CD8-positive, alpha-beta memory T cell (primary cell): ENCODE measurements around the gene RALGAPA2. TPM values are rescaled to one million over a fixed set of nuclear protein-coding genes. Genes with fewer than 3 reads are reported as not detected.

Experiments
- CTCF ChIA-PET: fragments of 350-600 bp; sonication (Branson Sonifier 250); formaldehyde crosslinking; loops from one replicate; lab custom pipeline; 2021; ENCODE audit warnings: antibody characterized with exemption; lab: Charles Lee
- POLR2A ChIA-PET: fragments of 350-600 bp; sonication (Branson Sonifier 250); formaldehyde crosslinking; loops from one replicate; lab custom pipeline; 2021; ENCODE audit warnings: antibody characterized with exemption; lab: Charles Lee
- DNase-seq, 5 donors: peaks; one replicate each; pipeline versions ENCODE4 v3.0.0 to v3.0.0-alpha.2; 2020 to 2022; ENCODE audit warnings: mixed read lengths in 1 of 5
- H3K27ac ChIP-seq: one replicate; pipeline ENCODE4 v1.7.0; 2013; ENCODE audit warnings: low read depth, mild to moderate bottlenecking, low read length, moderate library complexity
- H3K27me3 ChIP-seq: 2 replicates; pipeline ENCODE4 v1.7.0; 2013; ENCODE audit warnings: low read length, mild to moderate bottlenecking; ENCODE audit not compliant: insufficient read depth, poor library complexity, severe bottlenecking
- H3K36me3 ChIP-seq: 2 replicates; pipeline ENCODE4 v1.7.0; 2013; ENCODE audit warnings: mild to moderate bottlenecking, low read length, moderate library complexity; ENCODE audit not compliant: insufficient read depth
- H3K4me1 ChIP-seq: 2 replicates; pipeline ENCODE4 v1.7.0; 2013; ENCODE audit warnings: mild to moderate bottlenecking, low read length, moderate library complexity; ENCODE audit not compliant: insufficient read depth
- H3K4me3 ChIP-seq: 2 replicates; pipeline ENCODE4 v1.7.0; 2013; ENCODE audit warnings: mild to moderate bottlenecking, low read length
- H3K9me3 ChIP-seq: 2 replicates; pipeline ENCODE4 v1.7.0; 2013; ENCODE audit warnings: mild to moderate bottlenecking, low read length
- H3K27ac Mint-ChIP-seq, 8 donors: one replicate each; pipeline ENCODE4 v1.8.0; 2020 to 2021; ENCODE audit warnings: mixed read lengths in 8 of 8, mild to moderate bottlenecking in 6 of 8, inconsistent platforms in 3 of 8, moderate library complexity in 3 of 8
- H3K27me3 Mint-ChIP-seq, 2 donors: one replicate each; pipeline ENCODE4 v1.8.0; 2020 to 2021; ENCODE audit warnings: mixed read lengths in 2 of 2, mild to moderate bottlenecking in 1 of 2, moderate library complexity in 1 of 2
- H3K36me3 Mint-ChIP-seq, 3 donors: one replicate each; pipeline ENCODE4 v1.8.0; 2020 to 2021; ENCODE audit warnings: mixed read lengths in 3 of 3, inconsistent platforms in 1 of 3, mild to moderate bottlenecking in 1 of 3
- H3K4me1 Mint-ChIP-seq, 3 donors: one replicate each; pipeline ENCODE4 v1.8.0; 2020 to 2021; ENCODE audit warnings: mixed read lengths in 3 of 3, inconsistent platforms in 1 of 3, mild to moderate bottlenecking in 1 of 3
- H3K4me3 Mint-ChIP-seq, 7 donors: one replicate each; pipeline ENCODE4 v1.8.0; 2020 to 2021; ENCODE audit warnings: mixed read lengths in 7 of 7, mild to moderate bottlenecking in 6 of 7, moderate library complexity in 4 of 7, inconsistent platforms in 2 of 7
- H3K9me3 Mint-ChIP-seq, 5 donors: one replicate each; pipeline ENCODE4 v1.8.0; 2020 to 2022; ENCODE audit warnings: mixed read lengths in 5 of 5, mild to moderate bottlenecking in 3 of 5, moderate library complexity in 2 of 5, inconsistent platforms in 1 of 5
- polyA plus RNA-seq: library from polyadenylated mRNA; unstranded; fragments of 300-500 nt; fragmentation: Illumina TruSeq; gene quantifications from one replicate; pipeline ENCODE4 v1.2.3, GENCODE V29; 2021
- total RNA-seq, 2 experiments: library from RNA; stranded (reverse); gene quantifications; one replicate each; pipeline ENCODE4 v1.2.3, GENCODE V29; 2021

The RALGAPA2 gene
- total and polyA plus RNA-seq, 3 experiments from 2014 or later = 7.4 to 14.5 (median 13.4) TPM

DNA sequence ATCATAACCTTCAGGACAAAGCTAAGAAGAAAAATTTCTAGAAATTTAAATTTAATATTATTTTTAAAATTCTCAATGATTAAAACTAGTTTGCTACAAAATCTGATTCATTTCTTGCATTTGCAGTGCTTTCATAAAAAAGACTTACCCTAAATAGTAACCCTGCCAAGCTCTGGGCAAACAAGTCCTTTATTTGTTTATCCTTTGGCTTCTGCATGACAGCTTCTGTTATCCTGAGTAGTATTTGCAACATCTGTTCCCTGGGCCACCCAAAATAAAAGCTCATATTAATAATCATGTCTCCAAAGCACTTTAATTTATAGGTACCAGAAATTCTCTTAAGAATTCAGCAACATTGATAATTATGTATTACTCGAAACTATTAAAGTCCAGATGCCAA is 101.3 kb downstream of the RALGAPA2 start:
- no peak overlapping the region for H3K27ac ChIP-seq
- Mint-ChIP-seq H3K4me1 (peaks cover under 1 to 10% (median 8%) of the 10 kb centered on the region in 3 donors), H3K27ac (no peak overlapping the region), H3K36me3 (peaks cover 0 to 59% (median 36%) of the 10 kb centered on the region in 3 donors), H3K4me3 (no peak overlapping the region), H3K9me3 (no peaks in the 10 kb centered on the region), H3K27me3 (no peaks in the 10 kb centered on the region)
- no peaks in the 10 kb centered on the region for H3K27me3 ChIP-seq
- H3K4me1 ChIP-seq = no peaks in the 10 kb centered on the region
- ChIA-PET POLR2A (no interaction called here), CTCF (no interaction called here)
- DNase-seq = no peak
- no peak overlapping the region for H3K4me3 ChIP-seq
- H3K36me3 ChIP-seq = no peaks in the 10 kb centered on the region
- no peaks in the 10 kb centered on the region for H3K9me3 ChIP-seq

GRCh38 chr20:20609522-20609921 is 102.9 kb downstream of the RALGAPA2 start:
- H3K9me3 ChIP-seq = no peaks in the 10 kb centered on the region
- H3K36me3 ChIP-seq = no peaks in the 10 kb centered on the region
- no peak overlapping the region for H3K4me3 ChIP-seq
- H3K4me1 ChIP-seq = no peaks in the 10 kb centered on the region
- Mint-ChIP-seq H3K9me3 (no peaks in the 10 kb centered on the region), H3K27me3 (no peaks in the 10 kb centered on the region), H3K4me3 (no peak overlapping the region), H3K27ac (no peak overlapping the region), H3K36me3 (peaks cover 0 to 61% (median 36%) of the 10 kb centered on the region in 3 donors), H3K4me1 (peaks cover 9 to 15% (median 13%) of the 10 kb centered on the region in 3 donors)
- CTCF ChIA-PET = interaction anchor here (1.1 to 1.3 kb wide), 2 partner anchors 14 to 23 kb away, joined by 3 to 5 read pairs; no protein-coding TSS in a partner anchor
- H3K27me3 ChIP-seq = no peaks in the 10 kb centered on the region
- DNase-seq = no peak
- POLR2A ChIA-PET = no interaction called here
- no peak overlapping the region for H3K27ac ChIP-seq

DNA sequence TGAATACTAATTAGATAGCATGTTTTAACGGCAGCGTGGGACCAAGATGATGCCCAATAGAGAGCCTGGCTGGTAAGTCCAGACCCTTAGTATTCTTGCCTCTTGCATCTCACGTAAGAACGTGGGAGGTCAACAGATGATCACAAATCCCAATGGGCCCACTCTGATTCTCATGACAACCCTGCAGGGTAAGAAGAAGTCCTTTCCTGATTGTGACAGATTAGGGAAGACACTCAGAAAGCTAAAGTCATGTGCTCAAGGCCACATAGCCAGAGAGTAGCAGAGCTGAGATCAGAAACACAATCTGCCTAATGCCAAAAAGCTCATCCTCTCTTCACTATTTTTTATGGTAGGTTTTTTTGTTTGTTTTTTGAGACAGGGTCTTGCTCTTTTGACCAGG is 103.8 kb downstream of the RALGAPA2 start:
- Mint-ChIP-seq H3K36me3 (peaks cover 0 to 55% (median 32%) of the 10 kb centered on the region in 3 donors), H3K9me3 (no peaks in the 10 kb centered on the region), H3K4me1 (peaks cover 18 to 23% (median 20%) of the 10 kb centered on the region in 3 donors), H3K27me3 (no peaks in the 10 kb centered on the region), H3K4me3 (no peak overlapping the region), H3K27ac (peak overlapping the region in 3 of 8 donors; percentile 3 to 61 (median 15))
- no peak for DNase-seq
- POLR2A ChIA-PET = no interaction called here
- Histone ChIP-seq H3K36me3 (no peaks in the 10 kb centered on the region), H3K9me3 (no peaks in the 10 kb centered on the region), H3K4me3 (no peak overlapping the region), H3K27me3 (no peaks in the 10 kb centered on the region), H3K4me1 (peaks cover 8% of the 10 kb centered on the region), H3K27ac (no peak overlapping the region)
- CTCF ChIA-PET = interaction anchor here (1.1 to 1.3 kb wide), 2 partner anchors 13 to 22 kb away, joined by 3 to 5 read pairs; no protein-coding TSS in a partner anchor

GRCh38 chr20:20608041-20608440 is 104.4 kb downstream of the RALGAPA2 start:
- H3K4me3 Mint-ChIP-seq = no peak overlapping the region

DNA sequence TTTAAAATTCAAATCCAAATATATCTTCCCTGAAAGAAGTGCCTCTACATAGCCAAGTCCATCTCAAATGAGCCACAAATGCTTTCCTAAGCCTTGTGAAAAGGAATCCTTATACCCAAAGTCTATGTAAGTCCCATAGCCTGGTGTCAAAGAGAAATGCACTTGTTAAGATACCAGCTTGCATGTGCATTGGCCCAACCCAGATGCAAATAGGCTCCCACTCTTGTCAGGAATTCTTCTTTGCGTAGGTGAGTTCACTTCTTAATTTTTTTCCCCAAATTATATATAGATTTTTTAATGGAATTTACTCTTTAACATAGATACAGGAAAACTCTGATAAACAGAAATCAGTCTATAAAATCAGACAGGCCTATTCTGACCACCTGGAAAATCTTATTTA is 105.6 kb downstream of the RALGAPA2 start:
- ChIA-PET CTCF (no interaction called here), POLR2A (no interaction called here)
- Histone ChIP-seq H3K27ac (no peak overlapping the region), H3K4me1 (peaks cover 18% of the 10 kb centered on the region), H3K4me3 (no peak overlapping the region), H3K36me3 (no peaks in the 10 kb centered on the region), H3K9me3 (no peaks in the 10 kb centered on the region), H3K27me3 (no peaks in the 10 kb centered on the region)
- Mint-ChIP-seq H3K4me1 (peaks cover 36 to 38% (median 37%) of the 10 kb centered on the region in 3 donors), H3K9me3 (no peaks in the 10 kb centered on the region), H3K27me3 (no peaks in the 10 kb centered on the region), H3K27ac (peak overlapping the region in 3 of 8 donors; percentile 25 to 82 (median 41)), H3K36me3 (peaks cover 0 to 45% (median 27%) of the 10 kb centered on the region in 3 donors), H3K4me3 (no peak overlapping the region)
- DNase-seq = no peak

More at GRCh38 chr20:20608041-20608440, 104.4 kb downstream of the RALGAPA2 start:
- no peak for DNase-seq
- no peaks in the 10 kb centered on the region for H3K27me3 ChIP-seq
- H3K27me3 Mint-ChIP-seq = no peaks in the 10 kb centered on the region
- H3K9me3 ChIP-seq = no peaks in the 10 kb centered on the region
- peaks cover 11% of the 10 kb centered on the region for H3K4me1 ChIP-seq
- peak overlapping the region in 2 of 8 donors; percentile 14 to 15 for H3K27ac Mint-ChIP-seq
- H3K9me3 Mint-ChIP-seq = no peaks in the 10 kb centered on the region
- no peak overlapping the region for H3K27ac ChIP-seq
- peaks cover 0 to 49% (median 32%) of the 10 kb centered on the region in 3 donors for H3K36me3 Mint-ChIP-seq
- no peak overlapping the region for H3K4me3 ChIP-seq
- ChIA-PET POLR2A (no interaction called here), CTCF (interaction anchor here (1.3 kb wide), 1 partner anchor 13 kb away, joined by 5 read pairs; no protein-coding TSS in a partner anchor)
- H3K36me3 ChIP-seq = no peaks in the 10 kb centered on the region
- peaks cover 24 to 29% (median 26%) of the 10 kb centered on the region in 3 donors for H3K4me1 Mint-ChIP-seq

GRCh38 chr20:20606050-20606449 is 106.4 kb downstream of the RALGAPA2 start:
- no peaks in the 10 kb centered on the region for H3K9me3 ChIP-seq
- peaks cover 3% of the 10 kb centered on the region for H3K36me3 ChIP-seq
- Mint-ChIP-seq H3K4me1 (peaks cover 36 to 38% (median 37%) of the 10 kb centered on the region in 3 donors), H3K27ac (peak overlapping the region in 6 of 8 donors; percentile 10 to 82 (median 56)), H3K27me3 (no peaks in the 10 kb centered on the region), H3K9me3 (no peaks in the 10 kb centered on the region), H3K4me3 (no peak overlapping the region), H3K36me3 (peaks cover 0 to 44% (median 31%) of the 10 kb centered on the region in 3 donors)
- DNase-seq = no peak
- peaks cover 18% of the 10 kb centered on the region for H3K4me1 ChIP-seq
- H3K27ac ChIP-seq = no peak overlapping the region
- POLR2A ChIA-PET = no interaction called here
- CTCF ChIA-PET = interaction anchor here (1.3 kb wide), 1 partner anchor 27 kb away, joined by 3 read pairs; no protein-coding TSS in a partner anchor
- no peak overlapping the region for H3K4me3 ChIP-seq
- H3K27me3 ChIP-seq = no peaks in the 10 kb centered on the region

GRCh38 chr20:20604907-20605306 is 107.5 kb downstream of the RALGAPA2 start:
- Histone ChIP-seq H3K27ac (no peak overlapping the region), H3K4me1 (peaks cover 18% of the 10 kb centered on the region), H3K27me3 (no peaks in the 10 kb centered on the region), H3K4me3 (no peak overlapping the region), H3K36me3 (peaks cover 4% of the 10 kb centered on the region), H3K9me3 (no peaks in the 10 kb centered on the region)
- Mint-ChIP-seq H3K4me1 (peaks cover 31 to 37% (median 36%) of the 10 kb centered on the region in 3 donors), H3K4me3 (no peak overlapping the region), H3K27ac (peak overlapping the region in 5 of 8 donors; percentile 25 to 59 (median 52)), H3K36me3 (peaks cover 0 to 43% (median 23%) of the 10 kb centered on the region in 3 donors), H3K9me3 (no peaks in the 10 kb centered on the region), H3K27me3 (no peaks in the 10 kb centered on the region)
- ChIA-PET POLR2A (no interaction called here), CTCF (interaction anchor here (1.6 kb wide), 1 partner anchor 11 kb away, joined by 4 read pairs; no protein-coding TSS in a partner anchor)
- no peak for DNase-seq

DNA sequence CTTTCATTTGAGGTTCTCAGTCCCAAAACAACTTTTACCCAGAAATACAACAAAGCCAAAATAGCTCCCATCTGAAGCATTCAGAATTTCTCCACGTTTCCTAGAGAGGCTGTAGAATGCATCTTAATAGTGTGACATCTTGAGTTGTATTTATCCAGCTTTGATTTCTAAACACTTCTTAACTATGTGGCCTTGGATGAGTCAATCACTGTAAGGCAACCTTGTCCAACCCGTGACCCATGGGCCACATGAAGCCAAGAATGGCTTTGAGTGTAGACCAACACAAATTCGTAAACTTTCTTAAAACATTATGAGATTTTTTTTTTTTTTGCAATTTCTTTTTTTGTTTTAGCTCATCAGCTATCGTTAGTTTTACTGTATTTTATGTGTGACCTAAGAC is 108.1 kb downstream of the RALGAPA2 start:
- Mint-ChIP-seq H3K4me3 (no peak overlapping the region), H3K4me1 (peaks cover 31 to 37% (median 36%) of the 10 kb centered on the region in 3 donors), H3K27ac (peak overlapping the region in 7 of 8 donors; percentile 22 to 90 (median 64)), H3K36me3 (peaks cover 0 to 43% (median 24%) of the 10 kb centered on the region in 3 donors), H3K9me3 (no peaks in the 10 kb centered on the region), H3K27me3 (no peaks in the 10 kb centered on the region)
- Histone ChIP-seq H3K27ac (no peak overlapping the region), H3K4me3 (no peak overlapping the region), H3K4me1 (peaks cover 18% of the 10 kb centered on the region), H3K9me3 (no peaks in the 10 kb centered on the region), H3K27me3 (no peaks in the 10 kb centered on the region), H3K36me3 (peaks cover 4% of the 10 kb centered on the region)
- POLR2A ChIA-PET = no interaction called here
- DNase-seq = no peak
- CTCF ChIA-PET = interaction anchor here (1.6 kb wide), 1 partner anchor 11 kb away, joined by 4 read pairs; no protein-coding TSS in a partner anchor
